ENCODE results near the gene C22orf39. TPM values are rescaled to one million over a fixed set of nuclear protein-coding genes. Genes with fewer than 3 reads are reported as not detected.

Gene C22orf39
- polyA plus RNA-seq, 3 donors: 24.3 to 44.4 (median 36.1) TPM

GRCh38 chr22:19394274-19395050 lies 53.0 kb downstream of the C22orf39 start:
- WGBS, 3 donors: 86 to 95% (median 93%) methylated on average over 8 of the region's 8 CpGs
- no peak overlapping the region for H3K27ac ChIP-seq (ENCODE audit: low read depth, low read length)

GRCh38 chr22:19393704-19394103 lies 53.8 kb downstream of the C22orf39 start:
- 84 to 96% (median 91%) methylated on average over 5 of the region's 5 CpGs for WGBS, 3 donors
- no peak overlapping the region for H3K27ac ChIP-seq (ENCODE audit: low read depth, low read length)

Other genes with a start within 250 kb of the C22orf39 start
- 1 to 10 TPM; 1.9 to 5.7 (median 4.8) TPM for gene CLTCL1, start 156.0 kb downstream of the C22orf39 start, polyA plus RNA-seq
- 10 to 100 TPM in 2 of 3 donors, 1 to 10 TPM in 1; 8.2 to 17.6 (median 16.2) TPM for gene HIRA, start 16.0 kb downstream of the C22orf39 start, polyA plus RNA-seq
- 10 to 100 TPM; 25.9 to 46.1 (median 37.3) TPM for gene MRPL40, start 15.2 kb downstream of the C22orf39 start, polyA plus RNA-seq
- 10 to 100 TPM; 39.6 to 73.8 (median 73.4) TPM for gene UFD1, start 31.5 kb upstream of the C22orf39 start, polyA plus RNA-seq
- 1 to 10 TPM in 1 of 3 donors, under 1 TPM in 2; 0.12 to 1.9 (median 0.23) TPM for gene CDC45, start 32.2 kb upstream of the C22orf39 start, polyA plus RNA-seq
- gene CLDN5, start 76.7 kb upstream of the C22orf39 start, polyA plus RNA-seq: 100 to 1,000 TPM in 2 of 3 donors, 10 to 100 TPM in 1; 33.8 to 221 (median 199) TPM

All from adipose tissue (tissue), 3 donors.